Suprapubic skin (tissue), 4 donors: Measurements from ENCODE around the gene CCL3. TPM values are rescaled to one million over a fixed set of nuclear protein-coding genes. Genes with fewer than 3 reads are reported as not detected.

Experiments used
- DNase-seq, 2 donors: peaks; one replicate each; pipeline ENCODE4 v3.0.0-alpha.2; 2019; ENCODE audit warnings: low spot score in 2 of 2
- H3K27ac ChIP-seq: fragments of 200-600 bp; sonication (generic); one replicate; pipeline ENCODE4 v1.5.1; 2019
- H3K27me3 ChIP-seq: fragments of 200-600 bp; sonication (generic); one replicate; pipeline ENCODE4 v1.5.1; 2019
- H3K36me3 ChIP-seq: fragments of 200-600 bp; sonication (generic); one replicate; pipeline ENCODE4 v1.5.1; 2019
- H3K4me1 ChIP-seq: fragments of 200-600 bp; sonication (generic); one replicate; pipeline ENCODE4 v1.5.1; 2019
- H3K4me3 ChIP-seq: fragments of 200-600 bp; sonication (generic); one replicate; pipeline ENCODE4 v1.5.1; 2019; ENCODE audit warnings: mild to moderate bottlenecking
- H3K9me3 ChIP-seq: fragments of 200-600 bp; sonication (generic); one replicate; pipeline ENCODE4 v1.5.1; 2019
- EP300 ChIP-seq: sonication (generic); formaldehyde crosslinking; IDR thresholded peaks from one replicate; pipeline ENCODE4 v1.6.1; 2017; ENCODE audit warnings: antibody characterized with exemption
- POLR2A ChIP-seq, 2 donors: fragments of 450-650 bp; IDR thresholded peaks; one replicate each; pipeline ENCODE4 v1.6.1; 2017; ENCODE audit warnings: antibody characterized with exemption in 2 of 2, mild to moderate bottlenecking in 2 of 2, moderate library complexity in 2 of 2
- POLR2AphosphoS5 ChIP-seq, 3 donors: sonication (generic); formaldehyde crosslinking; IDR thresholded peaks; one replicate each; pipeline ENCODE4 v1.6.1; 2017; ENCODE audit warnings: antibody characterized with exemption in 3 of 3
- WGBS: methylation state at CpG from one replicate; pipeline ENCODE4 v1.1.5; 2018; 5-methylcytosine and 5-hydroxymethylcytosine counted together
- total RNA-seq, 4 donors: library from RNA; depleted of rRNA; stranded (reverse); fragments of >200 nt; gene quantifications; one replicate each; pipeline ENCODE4 v1.1.0, GENCODE V29; 2016
- TF ChIP-seq, protein P1 (sequence below), 2 donors: fragments of 200-600 bp in 1 of 2; fragments of 450-650 bp in 1 of 2; sonication (generic) in 1 of 2; IDR thresholded peaks; one replicate each; pipeline ENCODE4 v1.5.1; 2016 to 2019; ENCODE audit warnings: antibody characterized with exemption in 2 of 2, mild to moderate bottlenecking in 1 of 2, moderate library complexity in 1 of 2

The CCL3 gene
- total RNA-seq, 4 donors from 2014 or later, result 0.79 TPM; not detected in 3

DNA sequence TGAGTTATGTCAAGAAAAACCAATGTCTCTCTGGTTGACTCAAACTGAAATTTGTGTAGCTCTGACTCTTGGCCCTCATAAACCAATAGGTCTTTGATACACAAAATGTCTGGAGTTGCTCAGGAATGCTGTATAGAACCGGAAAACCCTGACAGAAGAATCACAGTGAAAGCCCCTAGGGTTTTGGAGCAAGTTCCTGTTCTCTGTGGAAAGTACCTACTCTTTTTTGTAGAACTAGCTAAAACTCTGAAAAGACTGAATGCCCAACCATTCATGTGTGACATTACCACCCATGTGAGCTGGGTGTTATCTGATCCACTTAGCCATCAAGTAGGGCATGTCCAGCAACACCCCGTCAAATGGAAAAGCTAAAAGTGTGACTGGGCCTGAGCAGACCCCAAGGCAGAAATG is 42.5 kb upstream of the CCL3 start:
- WGBS, result 49% methylated on average over 2 of the region's 2 CpGs
- DNase-seq, result no peak
- TF ChIP-seq EP300, result no peak
- TF ChIP-seq POLR2A (IDR thresholded peaks at IDR 0.05), result no peak
- TF ChIP-seq POLR2AphosphoS5 (IDR thresholded peaks at IDR 0.05), result no peak
- TF ChIP-seq, protein P1, sequence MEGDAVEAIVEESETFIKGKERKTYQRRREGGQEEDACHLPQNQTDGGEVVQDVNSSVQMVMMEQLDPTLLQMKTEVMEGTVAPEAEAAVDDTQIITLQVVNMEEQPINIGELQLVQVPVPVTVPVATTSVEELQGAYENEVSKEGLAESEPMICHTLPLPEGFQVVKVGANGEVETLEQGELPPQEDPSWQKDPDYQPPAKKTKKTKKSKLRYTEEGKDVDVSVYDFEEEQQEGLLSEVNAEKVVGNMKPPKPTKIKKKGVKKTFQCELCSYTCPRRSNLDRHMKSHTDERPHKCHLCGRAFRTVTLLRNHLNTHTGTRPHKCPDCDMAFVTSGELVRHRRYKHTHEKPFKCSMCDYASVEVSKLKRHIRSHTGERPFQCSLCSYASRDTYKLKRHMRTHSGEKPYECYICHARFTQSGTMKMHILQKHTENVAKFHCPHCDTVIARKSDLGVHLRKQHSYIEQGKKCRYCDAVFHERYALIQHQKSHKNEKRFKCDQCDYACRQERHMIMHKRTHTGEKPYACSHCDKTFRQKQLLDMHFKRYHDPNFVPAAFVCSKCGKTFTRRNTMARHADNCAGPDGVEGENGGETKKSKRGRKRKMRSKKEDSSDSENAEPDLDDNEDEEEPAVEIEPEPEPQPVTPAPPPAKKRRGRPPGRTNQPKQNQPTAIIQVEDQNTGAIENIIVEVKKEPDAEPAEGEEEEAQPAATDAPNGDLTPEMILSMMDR (IDR thresholded peaks at IDR 0.05), result no peak
- Histone ChIP-seq H3K27ac (no peak overlapping the region), H3K36me3 (no peaks in the 10 kb centered on the region), H3K9me3 (no peaks in the 10 kb centered on the region), H3K27me3 (peaks cover 23% of the 10 kb centered on the region), H3K4me3 (no peak overlapping the region), H3K4me1 (no peaks in the 10 kb centered on the region)

DNA sequence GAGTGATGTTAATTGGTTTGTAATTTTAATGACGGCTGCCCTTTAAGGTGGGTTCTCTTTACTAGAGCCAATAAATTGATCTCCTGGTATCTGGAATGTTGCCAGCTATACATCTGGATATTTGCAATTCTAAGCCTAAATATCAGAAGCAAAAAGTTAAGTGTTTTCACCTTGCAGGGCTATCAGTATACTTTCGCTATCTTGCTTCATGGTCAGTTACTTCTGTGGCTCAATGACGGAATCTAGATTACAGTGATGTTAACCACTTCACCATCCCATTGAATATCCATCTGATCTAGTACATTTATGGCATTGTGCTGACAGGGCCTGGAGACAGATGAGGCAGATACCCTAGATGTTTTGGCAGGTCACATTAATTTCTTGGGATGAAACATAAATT is 42.0 kb upstream of the CCL3 start:
- Histone ChIP-seq H3K36me3 (no peaks in the 10 kb centered on the region), H3K4me1 (no peaks in the 10 kb centered on the region), H3K9me3 (no peaks in the 10 kb centered on the region), H3K4me3 (no peak overlapping the region), H3K27ac (no peak overlapping the region), H3K27me3 (peaks cover 25% of the 10 kb centered on the region)
- WGBS, result 79% methylated on average over 3 of the region's 3 CpGs
- DNase-seq, result no peak
- TF ChIP-seq EP300, result no peak
- no peak for TF ChIP-seq POLR2AphosphoS5 (IDR thresholded peaks at IDR 0.05)
- TF ChIP-seq, protein P1 (IDR thresholded peaks at IDR 0.05), result no peak
- no peak for TF ChIP-seq POLR2A (IDR thresholded peaks at IDR 0.05)

DNA sequence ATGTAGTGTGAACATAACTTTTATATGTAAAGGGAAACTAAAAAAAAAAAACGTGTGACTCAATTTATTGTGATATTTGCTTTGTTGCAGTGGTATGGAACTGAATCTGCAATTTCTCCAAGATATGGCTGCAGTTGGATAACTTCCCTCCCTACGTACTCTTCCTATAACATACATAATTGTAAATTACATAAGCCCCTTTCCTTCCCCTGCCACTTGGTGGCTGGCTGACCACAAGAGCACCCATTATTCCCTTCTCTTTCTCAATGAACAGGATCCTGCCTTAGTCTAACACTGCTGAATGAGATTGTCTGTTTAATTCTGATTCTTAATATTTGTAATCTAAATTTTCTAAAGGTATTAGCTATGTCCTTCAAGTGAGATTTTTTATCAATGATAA is 41.5 kb upstream of the CCL3 start:
- H3K4me3 ChIP-seq, result no peak overlapping the region
- 63% methylated on average over 2 of the region's 2 CpGs for WGBS
- TF ChIP-seq POLR2AphosphoS5 (IDR thresholded peaks at IDR 0.05) (no peak), POLR2A (IDR thresholded peaks at IDR 0.05) (no peak), EP300 (no peak)
- TF ChIP-seq, protein P1 (IDR thresholded peaks at IDR 0.05), result no peak
- H3K9me3 ChIP-seq, result peaks cover 2% of the 10 kb centered on the region
- DNase-seq, result no peak
- H3K27me3 ChIP-seq, result peaks cover 25% of the 10 kb centered on the region
- no peaks in the 10 kb centered on the region for H3K36me3 ChIP-seq
- H3K4me1 ChIP-seq, result no peaks in the 10 kb centered on the region
- H3K27ac ChIP-seq, result no peak overlapping the region

DNA sequence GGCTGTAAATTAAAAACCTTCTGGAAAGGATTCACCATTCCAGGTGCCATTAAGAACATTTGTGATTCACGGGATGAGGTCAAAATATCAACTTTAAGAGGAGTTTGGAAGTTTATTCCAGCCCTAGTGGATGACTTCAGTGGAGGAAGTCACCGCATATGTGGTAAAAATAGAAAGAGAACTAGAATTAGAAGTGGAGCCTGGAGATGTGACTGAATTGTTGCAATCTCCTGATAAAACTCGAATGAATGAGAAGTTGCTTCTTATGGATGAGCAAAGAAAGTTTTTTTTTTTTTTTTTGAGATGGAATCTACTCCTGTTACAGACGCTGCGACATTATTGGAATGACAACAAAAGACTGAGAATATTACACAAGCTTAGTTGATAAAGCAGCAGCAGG is 40.4 kb upstream of the CCL3 start:
- Histone ChIP-seq H3K9me3 (peaks cover 13% of the 10 kb centered on the region), H3K27me3 (peaks cover 30% of the 10 kb centered on the region), H3K36me3 (no peaks in the 10 kb centered on the region), H3K27ac (no peak overlapping the region), H3K4me1 (no peaks in the 10 kb centered on the region), H3K4me3 (no peak overlapping the region)
- DNase-seq, result no peak
- TF ChIP-seq POLR2AphosphoS5 (IDR thresholded peaks at IDR 0.05) (no peak), EP300 (no peak), POLR2A (IDR thresholded peaks at IDR 0.05) (no peak)
- TF ChIP-seq, protein P1 (IDR thresholded peaks at IDR 0.05), result no peak
- 54% methylated on average over 5 of the region's 5 CpGs for WGBS

DNA sequence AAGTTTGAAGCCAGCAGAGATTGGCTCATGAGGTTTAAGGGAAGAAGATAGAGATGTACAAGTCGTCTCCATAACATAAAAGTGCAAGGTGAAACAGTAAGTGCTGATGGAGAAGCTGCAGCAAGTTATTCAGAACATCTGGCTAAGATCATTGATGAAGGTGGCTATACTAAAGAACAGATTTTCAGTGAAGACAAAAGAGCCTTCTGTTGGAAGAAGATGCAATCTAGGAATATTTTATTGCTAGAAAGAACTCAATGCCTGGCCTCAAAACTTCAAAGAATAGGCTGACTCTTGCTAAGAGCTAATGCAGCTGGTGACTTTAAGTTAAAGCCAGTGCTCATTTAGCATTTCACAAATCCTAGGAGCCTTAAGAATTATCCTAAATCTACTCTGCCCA is 39.7 kb upstream of the CCL3 start:
- no peak for DNase-seq
- Histone ChIP-seq H3K4me1 (no peaks in the 10 kb centered on the region), H3K27me3 (peaks cover 30% of the 10 kb centered on the region), H3K27ac (no peak overlapping the region), H3K36me3 (no peaks in the 10 kb centered on the region), H3K9me3 (peaks cover 18% of the 10 kb centered on the region), H3K4me3 (no peak overlapping the region)
- WGBS, result 55% methylated on average over 1 of the region's 1 CpG
- TF ChIP-seq POLR2A (IDR thresholded peaks at IDR 0.05), result no peak
- no peak for TF ChIP-seq EP300
- no peak for TF ChIP-seq POLR2AphosphoS5 (IDR thresholded peaks at IDR 0.05)
- TF ChIP-seq, protein P1 (IDR thresholded peaks at IDR 0.05), result no peak
